Stimulated activated CD4-positive, alpha-beta T cell treated with anti-CD3 and anti-CD28 coated beads, TNF-alpha, amount 100 ng/mL, for 24 hours (primary cell): ENCODE results near the gene TBL1X.
A peak's percentile ranks its signal among the peaks of the same experiment; 100 is the strongest.

ENCODE experiments used
- DNase-seq, 3 experiments: peaks; one replicate each; pipeline ENCODE4 v3.0.0-alpha.2; 2020; ENCODE audit warnings: low read depth in 3 of 3

The TBL1X gene

GRCh38 chrX:9628779-9629493 lies 164.1 kb downstream of the TBL1X start:
- DNase-seq, result no peak

GRCh38 chrX:9634551-9634950 lies 169.7 kb downstream of the TBL1X start:
- no peak for DNase-seq

GRCh38 chrX:9635368-9635767 lies 170.5 kb downstream of the TBL1X start:
- no peak for DNase-seq

GRCh38 chrX:9635803-9636202 lies 170.9 kb downstream of the TBL1X start:
- no peak for DNase-seq

GRCh38 chrX:9638871-9639270 lies 174.0 kb downstream of the TBL1X start:
- DNase-seq, result no peak

GRCh38 chrX:9642270-9642995 lies 177.6 kb downstream of the TBL1X start:
- no peak for DNase-seq

- no peak for DNase-seq
These were observed 178.9 kb downstream of the TBL1X start for GRCh38 chrX:9643807-9644206.

GRCh38 chrX:9644335-9644734 lies 179.5 kb downstream of the TBL1X start:
- peak in 1 of 3 experiments; percentile 22 for DNase-seq

GRCh38 chrX:9646471-9647224 lies 181.8 kb downstream of the TBL1X start:
- no peak for DNase-seq

GRCh38 chrX:9647431-9647830 lies 182.6 kb downstream of the TBL1X start:
- no peak for DNase-seq

GRCh38 chrX:9650091-9650490 lies 185.2 kb downstream of the TBL1X start:
- no peak for DNase-seq

GRCh38 chrX:9651737-9652136 lies 186.9 kb downstream of the TBL1X start:
- DNase-seq, result no peak

GRCh38 chrX:9654929-9655328 lies 190.1 kb downstream of the TBL1X start:
- no peak for DNase-seq

- no peak for DNase-seq
These were observed 191.4 kb downstream of the TBL1X start for GRCh38 chrX:9656277-9656676.

GRCh38 chrX:9656871-9657270 lies 192.0 kb downstream of the TBL1X start:
- no peak for DNase-seq

- DNase-seq, result no peak
These were observed 192.9 kb downstream of the TBL1X start for GRCh38 chrX:9657590-9658256.

GRCh38 chrX:9658409-9658808 lies 193.6 kb downstream of the TBL1X start:
- no peak for DNase-seq

- no peak for DNase-seq
These were observed 194.8 kb downstream of the TBL1X start for GRCh38 chrX:9659571-9660195.

GRCh38 chrX:9662148-9662547 lies 197.3 kb downstream of the TBL1X start:
- DNase-seq, result no peak

- DNase-seq, result no peak
These were observed 198.4 kb downstream of the TBL1X start for GRCh38 chrX:9663216-9663615.

- no peak for DNase-seq
These were observed 199.4 kb downstream of the TBL1X start for GRCh38 chrX:9664224-9664623.

GRCh38 chrX:9665113-9665512 lies 200.3 kb downstream of the TBL1X start:
- DNase-seq, result no peak
